ENCODE data around the gene FOXP4.

Gene FOXP4

GRCh38 chr6:41640426-41640825 lies 94.2 kb downstream of the FOXP4 start:
- ATAC-seq (replicated peaks) (no peak), DNase-seq (no peak)
- H3K36me3 Mint-ChIP-seq = no peaks in the 10 kb centered on the region
- H3K4me1 Mint-ChIP-seq = peaks cover 10 to 21% of the 10 kb centered on the region in 2 donors
- no peaks in the 10 kb centered on the region for H3K9me3 Mint-ChIP-seq
- no peak overlapping the region for H3K27ac Mint-ChIP-seq
- H3K4me3 Mint-ChIP-seq = no peak overlapping the region
- peaks cover 56 to 82% of the 10 kb centered on the region in 2 donors for H3K27me3 Mint-ChIP-seq

- DNase-seq (no peak), ATAC-seq (replicated peaks) (no peak)
- H3K4me3 Mint-ChIP-seq = no peak overlapping the region
- H3K9me3 Mint-ChIP-seq = no peaks in the 10 kb centered on the region
- peaks cover 57 to 86% of the 10 kb centered on the region in 2 donors for H3K27me3 Mint-ChIP-seq
- peaks cover 10 to 20% of the 10 kb centered on the region in 2 donors for H3K4me1 Mint-ChIP-seq
- no peaks in the 10 kb centered on the region for H3K36me3 Mint-ChIP-seq
- no peak overlapping the region for H3K27ac Mint-ChIP-seq
Observed at GRCh38 chr6:41641352-41641925, 95.3 kb downstream of the FOXP4 start.

- Mint-ChIP-seq H3K27ac (no peak overlapping the region), H3K36me3 (no peaks in the 10 kb centered on the region), H3K9me3 (no peaks in the 10 kb centered on the region), H3K4me1 (peaks cover 10 to 17% of the 10 kb centered on the region in 2 donors), H3K27me3 (peaks cover 54 to 82% of the 10 kb centered on the region in 2 donors), H3K4me3 (no peak overlapping the region)
- DNase-seq (no peak), ATAC-seq (replicated peaks) (no peak)
Observed at GRCh38 chr6:41642090-41642959, 96.1 kb downstream of the FOXP4 start.

GRCh38 chr6:41642960-41643898 lies 97.0 kb downstream of the FOXP4 start:
- ATAC-seq (replicated peaks) (no peak), DNase-seq (no peak)
- peaks cover 5 to 10% of the 10 kb centered on the region in 2 donors for H3K4me1 Mint-ChIP-seq
- H3K36me3 Mint-ChIP-seq = no peaks in the 10 kb centered on the region
- no peak overlapping the region for H3K4me3 Mint-ChIP-seq
- H3K27me3 Mint-ChIP-seq = peaks cover 47 to 73% of the 10 kb centered on the region in 2 donors
- no peaks in the 10 kb centered on the region for H3K9me3 Mint-ChIP-seq
- H3K27ac Mint-ChIP-seq = no peak overlapping the region

GRCh38 chr6:41643899-41644269 lies 97.7 kb downstream of the FOXP4 start:
- Mint-ChIP-seq H3K4me3 (no peak overlapping the region), H3K27me3 (peaks cover 45 to 66% of the 10 kb centered on the region in 2 donors), H3K4me1 (peaks cover 5 to 10% of the 10 kb centered on the region in 2 donors), H3K27ac (no peak overlapping the region), H3K9me3 (no peaks in the 10 kb centered on the region), H3K36me3 (no peaks in the 10 kb centered on the region)
- ATAC-seq (replicated peaks) = no peak
- DNase-seq = no peak

GRCh38 chr6:41644297-41644879 lies 98.2 kb downstream of the FOXP4 start:
- ATAC-seq (replicated peaks) = no peak
- H3K4me3 Mint-ChIP-seq = no peak overlapping the region
- H3K27me3 Mint-ChIP-seq = peaks cover 40 to 61% of the 10 kb centered on the region in 2 donors
- no peaks in the 10 kb centered on the region for H3K9me3 Mint-ChIP-seq
- peaks cover 2 to 5% of the 10 kb centered on the region in 2 donors for H3K4me1 Mint-ChIP-seq
- H3K36me3 Mint-ChIP-seq = no peaks in the 10 kb centered on the region
- no peak overlapping the region for H3K27ac Mint-ChIP-seq
- no peak for DNase-seq

GRCh38 chr6:41645007-41645618 lies 98.9 kb downstream of the FOXP4 start:
- Mint-ChIP-seq H3K27ac (no peak overlapping the region), H3K4me3 (no peak overlapping the region), H3K4me1 (no peaks in the 10 kb centered on the region), H3K9me3 (no peaks in the 10 kb centered on the region), H3K27me3 (peaks cover 33 to 54% of the 10 kb centered on the region in 2 donors), H3K36me3 (no peaks in the 10 kb centered on the region)
- no peak for DNase-seq
- no peak for ATAC-seq (replicated peaks)

- H3K4me3 Mint-ChIP-seq = no peak overlapping the region
- DNase-seq (no peak), ATAC-seq (replicated peaks) (no peak)
- H3K27ac Mint-ChIP-seq = no peak overlapping the region
- peaks cover 24 to 43% of the 10 kb centered on the region in 2 donors for H3K27me3 Mint-ChIP-seq
- H3K9me3 Mint-ChIP-seq = no peaks in the 10 kb centered on the region
- no peaks in the 10 kb centered on the region for H3K36me3 Mint-ChIP-seq
- no peaks in the 10 kb centered on the region for H3K4me1 Mint-ChIP-seq
Observed at GRCh38 chr6:41646026-41646795, 100.0 kb downstream of the FOXP4 start.

GRCh38 chr6:41647061-41647511 lies 100.9 kb downstream of the FOXP4 start:
- no peak overlapping the region for H3K4me3 Mint-ChIP-seq
- no peak for ATAC-seq (replicated peaks)
- H3K27ac Mint-ChIP-seq = no peak overlapping the region
- peaks cover 20 to 37% of the 10 kb centered on the region in 2 donors for H3K27me3 Mint-ChIP-seq
- no peaks in the 10 kb centered on the region for H3K4me1 Mint-ChIP-seq
- DNase-seq = no peak
- H3K9me3 Mint-ChIP-seq = no peaks in the 10 kb centered on the region
- no peaks in the 10 kb centered on the region for H3K36me3 Mint-ChIP-seq

- H3K27ac Mint-ChIP-seq = no peak overlapping the region
- no peak overlapping the region for H3K4me3 Mint-ChIP-seq
- H3K9me3 Mint-ChIP-seq = no peaks in the 10 kb centered on the region
- H3K36me3 Mint-ChIP-seq = no peaks in the 10 kb centered on the region
- DNase-seq = no peak
- ATAC-seq (replicated peaks) = no peak
- H3K4me1 Mint-ChIP-seq = no peaks in the 10 kb centered on the region
- peaks cover 16 to 29% of the 10 kb centered on the region in 2 donors for H3K27me3 Mint-ChIP-seq
Observed at GRCh38 chr6:41648070-41648585, 101.9 kb downstream of the FOXP4 start.

- Mint-ChIP-seq H3K4me1 (no peaks in the 10 kb centered on the region), H3K27ac (no peak overlapping the region), H3K4me3 (no peak overlapping the region), H3K27me3 (peaks cover 16 to 26% of the 10 kb centered on the region in 2 donors), H3K9me3 (no peaks in the 10 kb centered on the region), H3K36me3 (no peaks in the 10 kb centered on the region)
- no peak for DNase-seq
- ATAC-seq (replicated peaks) = no peak
Observed at GRCh38 chr6:41648921-41649320, 102.7 kb downstream of the FOXP4 start.

GRCh38 chr6:41649596-41649995 lies 103.4 kb downstream of the FOXP4 start:
- H3K27ac Mint-ChIP-seq = no peak overlapping the region
- DNase-seq (no peak), ATAC-seq (replicated peaks) (no peak)
- no peaks in the 10 kb centered on the region for H3K4me1 Mint-ChIP-seq
- no peak overlapping the region for H3K4me3 Mint-ChIP-seq
- H3K36me3 Mint-ChIP-seq = no peaks in the 10 kb centered on the region
- H3K27me3 Mint-ChIP-seq = peaks cover 16 to 21% of the 10 kb centered on the region in 2 donors
- no peaks in the 10 kb centered on the region for H3K9me3 Mint-ChIP-seq

GRCh38 chr6:41650120-41650519 lies 103.9 kb downstream of the FOXP4 start:
- Mint-ChIP-seq H3K27ac (no peak overlapping the region), H3K36me3 (no peaks in the 10 kb centered on the region), H3K27me3 (peaks cover 16 to 21% of the 10 kb centered on the region in 2 donors), H3K4me3 (no peak overlapping the region), H3K9me3 (no peaks in the 10 kb centered on the region), H3K4me1 (no peaks in the 10 kb centered on the region)
- no peak for DNase-seq
- no peak for ATAC-seq (replicated peaks)

All from stimulated activated naive B cell treated with anti-CD40 and anti-IgM and Interleukin-4, amounts not matched to agents 10 μg/mL and 1 μg/mL and 100 μg/mL, for 72 hours (primary cell).